Measurements from ENCODE around the gene C9orf152.

- no peak for TF ChIP-seq CTCF (IDR thresholded peaks at IDR 0.05)
- no peak for TF ChIP-seq ZFX (IDR thresholded peaks at IDR 0.05; ENCODE audit: borderline replicate concordance)
Measured at GRCh38 chr9:110157823-110158664, 49.9 kb downstream of the C9orf152 start.

All from 22Rv1 (cell line).